PC-3 (cell line): ENCODE data around the gene RIC1.

Experiments used
- EZH2 ChIP-seq: fragments of 300-600 bp; sonication (generic); IDR thresholded peaks from one replicate; pipeline ENCODE4 v1.6.1; 2017; ENCODE audit warnings: antibody characterized with exemption, mild to moderate bottlenecking, low read length; ENCODE audit not compliant: unreplicated experiment
- TF ChIP-seq, protein P1 (sequence below): fragments of 300-600 bp; sonication (generic); conservative IDR thresholded peaks from 2 replicates; pipeline ENCODE4 v1.5.1; 2017; ENCODE audit warnings: antibody characterized with exemption, low read depth, mild to moderate bottlenecking, low read length

GRCh38 chr9:5750569-5750968, 121.7 kb downstream of the RIC1 start:
- TF ChIP-seq, protein P1, sequence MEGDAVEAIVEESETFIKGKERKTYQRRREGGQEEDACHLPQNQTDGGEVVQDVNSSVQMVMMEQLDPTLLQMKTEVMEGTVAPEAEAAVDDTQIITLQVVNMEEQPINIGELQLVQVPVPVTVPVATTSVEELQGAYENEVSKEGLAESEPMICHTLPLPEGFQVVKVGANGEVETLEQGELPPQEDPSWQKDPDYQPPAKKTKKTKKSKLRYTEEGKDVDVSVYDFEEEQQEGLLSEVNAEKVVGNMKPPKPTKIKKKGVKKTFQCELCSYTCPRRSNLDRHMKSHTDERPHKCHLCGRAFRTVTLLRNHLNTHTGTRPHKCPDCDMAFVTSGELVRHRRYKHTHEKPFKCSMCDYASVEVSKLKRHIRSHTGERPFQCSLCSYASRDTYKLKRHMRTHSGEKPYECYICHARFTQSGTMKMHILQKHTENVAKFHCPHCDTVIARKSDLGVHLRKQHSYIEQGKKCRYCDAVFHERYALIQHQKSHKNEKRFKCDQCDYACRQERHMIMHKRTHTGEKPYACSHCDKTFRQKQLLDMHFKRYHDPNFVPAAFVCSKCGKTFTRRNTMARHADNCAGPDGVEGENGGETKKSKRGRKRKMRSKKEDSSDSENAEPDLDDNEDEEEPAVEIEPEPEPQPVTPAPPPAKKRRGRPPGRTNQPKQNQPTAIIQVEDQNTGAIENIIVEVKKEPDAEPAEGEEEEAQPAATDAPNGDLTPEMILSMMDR: no peak
- TF ChIP-seq EZH2: no peak
